ENCODE results near the gene RNF222. TPM values are rescaled to one million over a fixed set of nuclear protein-coding genes. Genes with fewer than 3 reads are reported as not detected.
"Not testable (repeated sequence)": the region's sequence is repeated elsewhere in the genome, so short reads cannot be mapped to it uniquely, and the experiment has no call there.

The RNF222 gene
- total and polyA plus RNA-seq, 2 experiments from 2014 or later, result 0.37 TPM; not detected in 1

GRCh38 chr17:8354236-8354635 is 43.4 kb downstream of the RNF222 start:
- H3K36me3 ChIP-seq, result no peaks in the 10 kb centered on the region
- peaks cover 4% of the 10 kb centered on the region for H3K4me1 ChIP-seq (ENCODE audit: low read depth)
- no peak overlapping the region for H3K27ac ChIP-seq
- H3K9me3 ChIP-seq (ENCODE audit: low read depth), result no peaks in the 10 kb centered on the region
- no peak overlapping the region for H3K4me3 ChIP-seq
- DNase-seq (ENCODE audit: low read depth in 1 of 2, low spot score in 1 of 2), result no peak
- H3K27me3 ChIP-seq, result no peaks in the 10 kb centered on the region
- TF ChIP-seq CTCF (IDR thresholded peaks at IDR 0.05; ENCODE audit: low read depth, low read length), result no peak

GRCh38 chr17:8353736-8354135 is 43.9 kb downstream of the RNF222 start:
- Histone ChIP-seq H3K27ac (no peak overlapping the region), H3K36me3 (no peaks in the 10 kb centered on the region), H3K4me3 (no peak overlapping the region), H3K27me3 (no peaks in the 10 kb centered on the region), H3K9me3 (ENCODE audit: low read depth) (no peaks in the 10 kb centered on the region), H3K4me1 (ENCODE audit: low read depth) (peaks cover 4% of the 10 kb centered on the region)
- no peak for DNase-seq (ENCODE audit: low read depth in 1 of 2, low spot score in 1 of 2)
- no peak for TF ChIP-seq CTCF (IDR thresholded peaks at IDR 0.05; ENCODE audit: low read depth, low read length)

- H3K27me3 ChIP-seq, result no peaks in the 10 kb centered on the region
- no peak overlapping the region for H3K4me3 ChIP-seq
- no peaks in the 10 kb centered on the region for H3K36me3 ChIP-seq
- peaks cover 4% of the 10 kb centered on the region for H3K4me1 ChIP-seq (ENCODE audit: low read depth)
- DNase-seq (ENCODE audit: low read depth in 1 of 2, low spot score in 1 of 2), result no peak
- no peak for TF ChIP-seq CTCF (IDR thresholded peaks at IDR 0.05; ENCODE audit: low read depth, low read length)
- no peaks in the 10 kb centered on the region for H3K9me3 ChIP-seq (ENCODE audit: low read depth)
- no peak overlapping the region for H3K27ac ChIP-seq
Measured at GRCh38 chr17:8350339-8350738, 47.3 kb downstream of the RNF222 start.

- H3K36me3 ChIP-seq; H3K4me3 ChIP-seq; H3K27ac ChIP-seq; H3K9me3 ChIP-seq (ENCODE audit: low read depth); H3K4me1 ChIP-seq (ENCODE audit: low read depth); DNase-seq (ENCODE audit: low read depth in 1 of 2, low spot score in 1 of 2); H3K27me3 ChIP-seq: not testable (repeated sequence)
Measured at GRCh38 chr17:8347001-8347400, 50.6 kb downstream of the RNF222 start.

GRCh38 chr17:8345951-8346665 is 51.5 kb downstream of the RNF222 start:
- Histone ChIP-seq H3K27me3 (no peaks in the 10 kb centered on the region), H3K27ac (no peak overlapping the region), H3K4me1 (ENCODE audit: low read depth) (no peaks in the 10 kb centered on the region), H3K9me3 (ENCODE audit: low read depth) (no peaks in the 10 kb centered on the region), H3K4me3 (no peak overlapping the region), H3K36me3 (no peaks in the 10 kb centered on the region)
- no peak for TF ChIP-seq CTCF (IDR thresholded peaks at IDR 0.05; ENCODE audit: low read depth, low read length)
- DNase-seq (ENCODE audit: low read depth in 1 of 2, low spot score in 1 of 2), result no peak

- Histone ChIP-seq H3K27me3 (no peaks in the 10 kb centered on the region), H3K4me1 (ENCODE audit: low read depth) (no peaks in the 10 kb centered on the region), H3K27ac (no peak overlapping the region), H3K9me3 (ENCODE audit: low read depth) (no peaks in the 10 kb centered on the region), H3K4me3 (no peak overlapping the region), H3K36me3 (no peaks in the 10 kb centered on the region)
- TF ChIP-seq CTCF (IDR thresholded peaks at IDR 0.05; ENCODE audit: low read depth, low read length), result no peak
- DNase-seq (ENCODE audit: low read depth in 1 of 2, low spot score in 1 of 2), result no peak
Measured at GRCh38 chr17:8345052-8345690, 52.5 kb downstream of the RNF222 start.

All from cardiac muscle cell (in vitro differentiated cells and primary cell).